Measurements from ENCODE around the gene JMJD4.
A peak's percentile ranks its signal among the peaks of the same experiment; 100 is the strongest.

JMJD4 gene

DNA sequence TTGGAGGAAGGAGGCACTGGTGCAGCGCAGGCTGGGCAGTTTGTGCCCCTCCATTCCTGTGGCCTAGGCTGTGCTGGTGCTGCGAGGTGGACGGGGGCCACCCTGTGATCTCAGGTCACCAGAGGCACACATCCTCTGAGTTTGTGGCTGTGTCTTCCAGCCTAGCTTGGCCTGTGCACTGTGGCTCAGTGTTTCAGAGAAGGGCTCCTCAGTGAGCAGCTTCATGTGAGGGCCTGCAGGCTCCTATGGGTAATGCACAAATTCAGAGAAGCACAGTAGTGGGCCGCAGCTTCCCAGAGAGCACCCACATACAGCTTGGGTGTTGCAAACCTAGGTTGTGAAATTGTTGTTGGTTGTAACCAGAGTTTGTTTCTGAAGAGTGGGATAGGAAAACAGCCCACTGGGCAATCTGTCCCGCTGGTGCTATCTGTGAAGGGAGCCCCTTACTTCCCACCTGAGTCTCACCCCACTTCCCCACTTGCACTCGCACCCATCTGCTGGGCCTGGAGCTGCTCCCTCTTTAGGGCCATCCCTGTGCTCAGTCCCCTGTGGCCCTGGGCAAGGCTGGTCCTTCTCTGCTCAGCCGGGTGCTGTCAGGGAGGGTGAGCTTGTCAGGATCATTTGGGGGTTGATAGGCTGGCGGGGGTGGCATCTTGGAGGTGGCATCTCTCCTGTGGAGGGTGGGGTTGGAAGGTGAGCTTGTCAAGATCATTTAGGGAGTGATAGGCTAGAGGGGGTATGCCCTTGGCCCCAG is 30.3 kb upstream of the JMJD4 start:
- no peaks in the 10 kb centered on the region for H3K9me3 ChIP-seq (replicated peaks in 1 of 11)
- no peak for TF ChIP-seq Cebpa-rat (IDR thresholded peaks at IDR 0.05)
- peak overlapping the region in 2 of 11 experiments; percentile 5 to 38; a peak in 1 of 22 replicates for H3K9ac ChIP-seq
- H3K4me2 ChIP-seq = peak overlapping the region; percentile 28 to 62 (median 47); a peak in 19 of 22 replicates
- peaks cover 47 to 97% (median 82%) of the 10 kb centered on the region in 11 experiments; a peak in 21 of 22 replicates for H4K20me1 ChIP-seq
- no peak overlapping the region for H3K27ac ChIP-seq
- no peak overlapping the region for H3K4me3 ChIP-seq
- H3K36me3 ChIP-seq = peaks cover 60 to 88% (median 68%) of the 10 kb centered on the region in 11 experiments
- peaks cover 31 to 60% (median 55%) of the 10 kb centered on the region in 10 experiments for H3K4me1 ChIP-seq
- no peaks in the 10 kb centered on the region for H3K27me3 ChIP-seq

GRCh38 chr1:227764019-227764391 is 28.9 kb upstream of the JMJD4 start:
- H3K9ac ChIP-seq = peak overlapping the region in 6 of 11 experiments; percentile 25 to 58 (median 34); a peak in 6 of 22 replicates
- TF ChIP-seq Cebpa-rat (IDR thresholded peaks at IDR 0.05) = no peak
- H3K4me3 ChIP-seq = no peak overlapping the region
- peaks cover 31 to 60% (median 55%) of the 10 kb centered on the region in 10 experiments for H3K4me1 ChIP-seq
- peaks cover 49 to 100% (median 89%) of the 10 kb centered on the region in 11 experiments; a peak in 21 of 22 replicates for H4K20me1 ChIP-seq
- peaks cover 62 to 88% (median 70%) of the 10 kb centered on the region in 11 experiments for H3K36me3 ChIP-seq
- no peaks in the 10 kb centered on the region for H3K9me3 ChIP-seq (replicated peaks in 1 of 11)
- H3K4me2 ChIP-seq = peak overlapping the region; percentile 7 to 89 (median 82); a peak in 19 of 22 replicates
- H3K27me3 ChIP-seq = no peaks in the 10 kb centered on the region
- H3K27ac ChIP-seq = peak overlapping the region in 2 of 11 experiments; percentile 23 to 58; a peak in 3 of 22 replicates

DNA sequence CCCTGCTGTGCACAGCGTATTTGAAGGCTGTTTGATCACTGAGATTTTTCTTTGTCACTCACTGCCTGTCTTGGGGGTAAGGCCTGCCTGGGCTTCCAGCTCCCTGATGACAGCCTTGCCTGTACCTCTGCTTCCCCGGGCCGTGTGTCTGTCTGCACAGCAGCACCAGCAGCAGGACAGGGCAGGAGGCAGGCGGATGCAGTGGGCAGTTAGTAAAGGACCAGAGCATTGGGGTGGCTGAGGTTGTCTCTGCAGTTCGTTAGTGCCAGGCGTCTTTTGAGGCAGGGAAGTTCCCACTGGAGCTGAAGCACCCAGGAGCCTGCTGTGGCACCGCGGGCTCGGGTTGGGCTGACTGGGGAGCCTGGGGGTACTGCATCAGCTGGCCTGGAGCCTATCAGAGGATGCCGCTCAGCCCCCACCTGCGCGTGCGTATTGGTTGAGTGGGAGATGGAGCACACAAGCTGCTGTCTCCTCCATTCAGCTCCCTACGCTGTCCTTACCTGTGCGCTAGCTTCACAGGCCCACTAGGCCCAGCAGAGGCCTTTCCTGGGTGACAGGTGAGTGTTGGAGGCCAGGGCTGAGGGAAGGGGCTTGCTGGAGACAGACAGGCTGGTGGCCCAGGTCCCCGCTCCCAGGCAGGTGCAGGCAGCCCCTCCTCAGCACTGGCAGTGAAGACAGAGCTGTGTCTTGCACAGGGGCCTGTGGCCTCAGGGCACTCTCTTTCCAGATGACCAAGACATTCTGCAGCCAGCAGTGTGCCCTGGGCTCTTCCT is 28.3 kb upstream of the JMJD4 start:
- Histone ChIP-seq H3K4me3 (0 out of 20 replicates have a peak overlapping the region, but pooled peaks of 1 of the 10 experiments have one; percentile 4), H4K20me1 (peaks cover 49 to 100% (median 93%) of the 10 kb centered on the region in 11 experiments; a peak in 21 of 22 replicates), H3K9me3 (replicated peaks in 1 of 11) (no peaks in the 10 kb centered on the region), H3K4me2 (peak overlapping the region; percentile 59 to 89 (median 82); a peak in 21 of 22 replicates), H3K9ac (peak overlapping the region; percentile 27 to 63 (median 36); a peak in 18 of 22 replicates), H3K36me3 (peaks cover 62 to 88% (median 70%) of the 10 kb centered on the region in 11 experiments), H3K27ac (peak overlapping the region in 4 of 11 experiments; percentile 23 to 58 (median 42); a peak in 6 of 22 replicates), H3K27me3 (no peaks in the 10 kb centered on the region), H3K4me1 (peaks cover 31 to 60% (median 55%) of the 10 kb centered on the region in 10 experiments)
- TF ChIP-seq Cebpa-rat (IDR thresholded peaks at IDR 0.05) = no peak

GRCh38 chr1:227762231-227762911 is 27.3 kb upstream of the JMJD4 start:
- Histone ChIP-seq H4K20me1 (peaks cover 58 to 100% (median 94%) of the 10 kb centered on the region in 11 experiments; a peak in 21 of 22 replicates), H3K9me3 (replicated peaks in 1 of 11) (no peaks in the 10 kb centered on the region), H3K9ac (peak overlapping the region in 9 of 11 experiments; percentile 31 to 63 (median 37); a peak in 19 of 22 replicates), H3K27me3 (no peaks in the 10 kb centered on the region), H3K4me1 (peaks cover 31 to 60% (median 55%) of the 10 kb centered on the region in 10 experiments), H3K4me2 (peak overlapping the region; percentile 59 to 89 (median 82)), H3K4me3 (peak overlapping the region in 3 of 10 experiments; percentile 4 to 22 (median 5); a peak in 2 of 20 replicates), H3K27ac (peak overlapping the region in 6 of 11 experiments; percentile 9 to 58 (median 34); a peak in 7 of 22 replicates), H3K36me3 (peaks cover 61 to 88% (median 68%) of the 10 kb centered on the region in 11 experiments)
- no peak for TF ChIP-seq Cebpa-rat (IDR thresholded peaks at IDR 0.05)

GRCh38 chr1:227761621-227762230 is 26.6 kb upstream of the JMJD4 start:
- Histone ChIP-seq H3K4me1 (peaks cover 31 to 56% (median 51%) of the 10 kb centered on the region in 10 experiments), H4K20me1 (peaks cover 58 to 100% (median 92%) of the 10 kb centered on the region in 11 experiments; a peak in 21 of 22 replicates), H3K9me3 (replicated peaks in 1 of 11) (no peaks in the 10 kb centered on the region), H3K27ac (peak overlapping the region in 5 of 11 experiments; percentile 9 to 48 (median 33); a peak in 4 of 22 replicates), H3K4me2 (peak overlapping the region; percentile 59 to 89 (median 82); a peak in 20 of 22 replicates), H3K4me3 (no peak overlapping the region), H3K36me3 (peaks cover 61 to 88% (median 68%) of the 10 kb centered on the region in 11 experiments), H3K27me3 (no peaks in the 10 kb centered on the region), H3K9ac (peak overlapping the region in 8 of 11 experiments; percentile 18 to 63 (median 38); a peak in 8 of 22 replicates)
- TF ChIP-seq Cebpa-rat (IDR thresholded peaks at IDR 0.05) = no peak

DNA sequence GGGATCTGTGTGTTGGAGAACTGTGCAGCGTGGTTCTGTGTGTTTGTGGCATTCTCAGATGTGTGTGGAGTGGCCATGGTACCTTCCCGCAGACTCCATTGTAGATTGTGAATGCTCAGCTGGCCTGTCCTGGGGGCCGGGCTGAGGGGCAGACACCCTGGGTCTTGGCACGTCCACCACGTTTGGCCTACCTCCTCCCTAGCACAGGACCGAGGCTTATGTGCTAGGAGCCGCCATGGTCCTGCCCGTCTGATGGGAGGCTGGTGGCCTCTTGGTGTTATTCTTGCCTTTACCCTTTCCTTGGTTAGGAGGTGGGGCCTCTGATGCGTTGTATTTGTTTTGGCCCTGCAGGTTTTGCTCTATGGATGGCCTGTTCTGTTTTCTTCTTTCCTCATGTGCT is 25.3 kb upstream of the JMJD4 start:
- peaks cover 71 to 88% (median 78%) of the 10 kb centered on the region in 11 experiments for H3K36me3 ChIP-seq
- H3K9me3 ChIP-seq (replicated peaks in 1 of 11) = no peaks in the 10 kb centered on the region
- H3K9ac ChIP-seq = no peak overlapping the region
- no peaks in the 10 kb centered on the region for H3K27me3 ChIP-seq
- H3K27ac ChIP-seq = no peak overlapping the region
- no peak overlapping the region for H3K4me2 ChIP-seq
- peaks cover 45 to 100% (median 92%) of the 10 kb centered on the region in 11 experiments; a peak in 21 of 22 replicates for H4K20me1 ChIP-seq
- no peak for TF ChIP-seq Cebpa-rat (IDR thresholded peaks at IDR 0.05)
- H3K4me3 ChIP-seq = no peak overlapping the region
- peaks cover 19 to 43% (median 38%) of the 10 kb centered on the region in 10 experiments for H3K4me1 ChIP-seq

GRCh38 chr1:227759341-227760300 is 24.5 kb upstream of the JMJD4 start:
- no peak for TF ChIP-seq Cebpa-rat (IDR thresholded peaks at IDR 0.05)
- H3K36me3 ChIP-seq = peaks cover 69 to 90% (median 82%) of the 10 kb centered on the region in 11 experiments
- H4K20me1 ChIP-seq = peaks cover 43 to 100% (median 92%) of the 10 kb centered on the region in 11 experiments; a peak in 21 of 22 replicates
- no peaks in the 10 kb centered on the region for H3K27me3 ChIP-seq
- H3K4me2 ChIP-seq = no peak overlapping the region
- H3K27ac ChIP-seq = no peak overlapping the region
- H3K9me3 ChIP-seq (replicated peaks in 1 of 11) = no peaks in the 10 kb centered on the region
- H3K9ac ChIP-seq = no peak overlapping the region
- H3K4me3 ChIP-seq = no peak overlapping the region
- H3K4me1 ChIP-seq = peaks cover 19 to 35% (median 33%) of the 10 kb centered on the region in 10 experiments

Measured in BLaER1 treated with 17β-estradiol and CSF1 and Interleukin-3, amounts not matched to agents 10 nM and 100 nM (cell line).